Endothelial cell of coronary artery (primary cell): ENCODE measurements around the gene KIR3DL2. TPM values are rescaled to one million over a fixed set of nuclear protein-coding genes. Genes with fewer than 3 reads are reported as not detected.

Experiments used
- total RNA-seq: library from RNA; depleted of rRNA; stranded (reverse); fragments of >200 nt; gene quantifications from 2 replicates; pipeline ENCODE4 v1.2.3, GENCODE V29; 2014

KIR3DL2 gene
- not detected in 2 replicates for total RNA-seq

GRCh38 chr19:54850061-54850640, at the start of gene KIR3DL2:
TSS of gene KIR3DL2 (plus strand) at chr19:54850443. CDS start at chr19:54850476, 33 bp downstream.

GRCh38 chr19:54803410-54803809, 46.8 kb upstream of the KIR3DL2 start, which contains the start of gene KIR2DL4:
TSS of gene KIR2DL4 (plus strand) at chr19:54803610. CDS start at chr19:54803652, 42 bp downstream.

DNA sequence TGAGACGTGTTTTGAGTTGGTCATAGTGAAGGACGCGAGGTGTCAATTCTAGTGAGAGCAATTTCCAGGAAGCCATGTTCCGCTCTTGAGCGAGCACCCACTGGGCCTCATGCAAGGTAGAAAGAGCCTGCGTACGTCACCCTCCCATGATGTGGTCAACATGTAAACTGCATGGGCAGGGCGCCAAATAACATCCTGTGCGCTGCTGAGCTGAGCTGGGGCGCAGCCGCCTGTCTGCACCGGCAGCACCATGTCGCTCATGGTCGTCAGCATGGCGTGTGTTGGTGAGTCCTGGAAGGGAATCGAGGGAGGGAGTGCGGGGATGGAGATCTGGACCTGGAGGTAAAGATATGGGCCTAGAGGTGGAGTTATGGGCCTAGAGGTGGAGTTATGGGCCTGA, 34.0 kb upstream of the KIR3DL2 start, which contains the start of gene KIR3DL1:
TSS of gene KIR3DL1 (plus strand) at position 218 of the 400 bp plus-strand sequence.

DNA sequence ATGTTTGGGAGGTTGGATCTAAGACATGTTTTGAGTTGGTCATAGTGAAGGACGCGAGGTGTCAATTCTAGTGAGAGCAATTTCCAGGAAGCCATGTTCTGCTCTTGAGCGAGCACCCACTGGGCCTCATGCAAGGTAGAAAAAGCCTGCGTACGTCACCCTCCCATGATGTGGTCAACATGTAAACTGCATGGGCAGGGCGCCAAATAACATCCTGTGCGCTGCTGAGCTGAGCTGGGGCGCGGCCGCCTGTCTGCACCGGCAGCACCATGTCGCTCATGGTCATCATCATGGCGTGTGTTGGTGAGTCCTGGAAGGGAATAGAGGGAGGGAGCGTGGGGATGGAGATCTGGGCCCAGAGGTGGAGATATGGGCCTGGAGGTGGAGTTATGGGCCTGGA, 17.7 kb upstream of the KIR3DL2 start, which contains the start of gene KIR2DS4:
TSS of gene KIR2DS4 (plus strand) at position 181 of the 400 bp plus-strand sequence.

GRCh38 chr19:54873990-54874389, 23.7 kb downstream of the KIR3DL2 start, which contains the start of gene FCAR:
TSS of gene FCAR (plus strand) at chr19:54874235. CDS start at chr19:54874290, 55 bp downstream.

GRCh38 chr19:54905803-54906511, 55.7 kb downstream of the KIR3DL2 start, which contains the start of gene NCR1:
TSS of gene NCR1 (plus strand) at chr19:54906148. CDS start at chr19:54906188, 40 bp downstream.

Other genes starting within 250 kb of the KIR3DL2 start
- not detected in 2 replicates for gene LILRB1, start 220.0 kb upstream of the KIR3DL2 start, total RNA-seq
- gene LILRB4, start 187.5 kb upstream of the KIR3DL2 start, total RNA-seq = not detected in 2 replicates
- gene KIR3DL3, start 126.0 kb upstream of the KIR3DL2 start, total RNA-seq = not detected in 2 replicates
- gene KIR2DL3, start 111.9 kb upstream of the KIR3DL2 start, total RNA-seq = not detected in 2 replicates
- not detected in 2 replicates for gene KIR2DL1, start 80.7 kb upstream of the KIR3DL2 start, total RNA-seq
- not detected in 2 replicates for gene KIR2DL4, start 46.8 kb upstream of the KIR3DL2 start, total RNA-seq
- gene KIR3DL1, start 34.0 kb upstream of the KIR3DL2 start, total RNA-seq = not detected in 2 replicates
- not detected in 2 replicates for gene KIR2DS4, start 17.8 kb upstream of the KIR3DL2 start, total RNA-seq
- gene FCAR, start 23.8 kb downstream of the KIR3DL2 start, total RNA-seq = not detected in 2 replicates
- not detected in 2 replicates for gene NCR1, start 55.7 kb downstream of the KIR3DL2 start, total RNA-seq
- not detected in 2 replicates for gene NLRP7, start 97.1 kb downstream of the KIR3DL2 start, total RNA-seq
- gene NLRP2, start 115.9 kb downstream of the KIR3DL2 start, total RNA-seq = 0.27 and 0.28 TPM in 2 replicates
- not detected in 2 replicates for gene GP6, start 187.8 kb downstream of the KIR3DL2 start, total RNA-seq
- gene RDH13, start 212.7 kb downstream of the KIR3DL2 start, total RNA-seq = 8.8 and 12.7 TPM in 2 replicates
- gene EPS8L1, start 225.4 kb downstream of the KIR3DL2 start, total RNA-seq = 3.3 and 9.4 TPM in 2 replicates